Neural cell (in vitro differentiated cells): ENCODE measurements around the gene ANXA10.

Source experiments
- EP300 ChIP-seq: fragments of 450-650 bp; conservative IDR thresholded peaks from 2 replicates; pipeline ENCODE4 v1.6.1; 2014; ENCODE audit warnings: antibody characterized with exemption, mild to moderate bottlenecking, moderate library complexity; ENCODE audit not compliant: poor library complexity, severe bottlenecking
- POLR2AphosphoS5 ChIP-seq: IDR thresholded peaks from 2 replicates; pipeline ENCODE4 v1.6.1; 2012
- RAD21 ChIP-seq: fragments of 450-650 bp; conservative IDR thresholded peaks from 2 replicates; pipeline ENCODE4 v1.6.1; 2014; ENCODE audit warnings: antibody characterized with exemption, mild to moderate bottlenecking, moderate library complexity
- TF ChIP-seq, protein P1 (sequence below): fragments of 450-650 bp; IDR thresholded peaks from 2 replicates; pipeline ENCODE4 v1.5.1; 2014; ENCODE audit warnings: antibody characterized with exemption, mild to moderate bottlenecking, moderate library complexity; ENCODE audit not compliant: poor library complexity, severe bottlenecking

DNA sequence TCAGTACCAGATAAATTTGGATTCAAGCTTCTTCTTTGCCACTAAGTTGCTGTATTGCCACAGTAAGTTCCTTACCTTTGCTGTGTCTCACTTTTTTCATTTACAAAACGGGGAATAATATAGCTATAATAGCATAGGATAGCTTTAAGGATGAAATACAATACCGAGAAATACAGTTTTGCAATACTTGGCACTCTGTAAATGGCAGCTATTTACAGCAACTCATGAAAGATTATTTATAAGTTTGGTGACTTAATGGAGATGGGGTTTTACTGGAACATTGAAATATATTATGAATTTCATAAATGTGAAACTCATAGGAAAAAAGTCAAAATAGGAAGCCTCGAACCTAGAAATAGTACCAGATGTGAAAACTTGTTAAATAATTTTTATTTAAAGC lies 27.6 kb downstream of the ANXA10 start:
- no peak for TF ChIP-seq POLR2AphosphoS5
- TF ChIP-seq, protein P1, sequence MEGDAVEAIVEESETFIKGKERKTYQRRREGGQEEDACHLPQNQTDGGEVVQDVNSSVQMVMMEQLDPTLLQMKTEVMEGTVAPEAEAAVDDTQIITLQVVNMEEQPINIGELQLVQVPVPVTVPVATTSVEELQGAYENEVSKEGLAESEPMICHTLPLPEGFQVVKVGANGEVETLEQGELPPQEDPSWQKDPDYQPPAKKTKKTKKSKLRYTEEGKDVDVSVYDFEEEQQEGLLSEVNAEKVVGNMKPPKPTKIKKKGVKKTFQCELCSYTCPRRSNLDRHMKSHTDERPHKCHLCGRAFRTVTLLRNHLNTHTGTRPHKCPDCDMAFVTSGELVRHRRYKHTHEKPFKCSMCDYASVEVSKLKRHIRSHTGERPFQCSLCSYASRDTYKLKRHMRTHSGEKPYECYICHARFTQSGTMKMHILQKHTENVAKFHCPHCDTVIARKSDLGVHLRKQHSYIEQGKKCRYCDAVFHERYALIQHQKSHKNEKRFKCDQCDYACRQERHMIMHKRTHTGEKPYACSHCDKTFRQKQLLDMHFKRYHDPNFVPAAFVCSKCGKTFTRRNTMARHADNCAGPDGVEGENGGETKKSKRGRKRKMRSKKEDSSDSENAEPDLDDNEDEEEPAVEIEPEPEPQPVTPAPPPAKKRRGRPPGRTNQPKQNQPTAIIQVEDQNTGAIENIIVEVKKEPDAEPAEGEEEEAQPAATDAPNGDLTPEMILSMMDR: no peak
- no peak for TF ChIP-seq EP300
- TF ChIP-seq RAD21: no peak
